MG63 (cell line): ENCODE measurements around the gene CEACAM16. TPM values are rescaled to one million over a fixed set of nuclear protein-coding genes. Genes with fewer than 3 reads are reported as not detected.
A peak's percentile ranks its signal among the peaks of the same experiment; 100 is the strongest.
"Not testable (repeated sequence)": the region's sequence is repeated elsewhere in the genome, so short reads cannot be mapped to it uniquely, and the experiment has no call there.

Experiments
- DNase-seq: peaks from one replicate; pipeline ENCODE4 v3.0.0-alpha.2; 2020
- H3K27me3 ChIP-seq: fragments of 250-450 bp; sonication (Bioruptor Pico); 2 replicates; pipeline ENCODE4 v1.5.1; 2020; ENCODE audit warnings: mild to moderate bottlenecking, moderate library complexity
- H3K36me3 ChIP-seq: fragments of 250-450 bp; sonication (Bioruptor Pico); 2 replicates; pipeline ENCODE4 v1.5.1; 2020; ENCODE audit warnings: mild to moderate bottlenecking, moderate library complexity
- H3K4me3 ChIP-seq: fragments of 250-450 bp; sonication (Bioruptor Pico); 2 replicates; pipeline ENCODE4 v1.5.1; 2020; ENCODE audit warnings: mild to moderate bottlenecking, moderate library complexity
- H3K9me3 ChIP-seq: fragments of 250-450 bp; sonication (Bioruptor Pico); 2 replicates; pipeline ENCODE4 v1.5.1; 2020; ENCODE audit warnings: mild to moderate bottlenecking, moderate library complexity
- total RNA-seq: library from RNA; depleted of rRNA; stranded (reverse); fragments of >200 nt; shearing (Covaris generic); gene quantifications from 2 replicates; pipeline ENCODE4 v1.2.3, GENCODE V29; 2014; ENCODE audit warnings: low replicate concordance; rRNA removed

Gene CEACAM16
- total RNA-seq: 0.92 TPM in 1 of 2 replicates, not detected in the other

- no peaks in the 10 kb centered on the region for H3K36me3 ChIP-seq
- DNase-seq: no peak
- no peak within 1 kb of the TSS for H3K4me3 ChIP-seq
- no peaks in the 10 kb centered on the region for H3K27me3 ChIP-seq
- no peaks in the 10 kb centered on the region for H3K9me3 ChIP-seq
These were observed at the start of gene CEACAM16 for GRCh38 chr19:44698492-44699201. Gene CEACAM16, plus strand, starts transcription at chr19:44699151. Its CDS starts 2,306 bp downstream, at chr19:44701457.

- no peak for DNase-seq
- peaks cover 89% of the 10 kb centered on the region for H3K36me3 ChIP-seq
- no peaks in the 10 kb centered on the region for H3K9me3 ChIP-seq
- H3K27me3 ChIP-seq: no peaks in the 10 kb centered on the region
- no peak overlapping the region for H3K4me3 ChIP-seq
These were observed 49.3 kb upstream of the CEACAM16 start for GRCh38 chr19:44649578-44650145.

GRCh38 chr19:44653343-44653742 lies 45.6 kb upstream of the CEACAM16 start:
- no peak for DNase-seq
- H3K27me3 ChIP-seq: no peaks in the 10 kb centered on the region
- no peak overlapping the region for H3K4me3 ChIP-seq
- H3K36me3 ChIP-seq: peaks cover 99% of the 10 kb centered on the region
- no peaks in the 10 kb centered on the region for H3K9me3 ChIP-seq

GRCh38 chr19:44653977-44654774 lies 44.8 kb upstream of the CEACAM16 start:
- H3K27me3 ChIP-seq: no peaks in the 10 kb centered on the region
- peaks cover 99% of the 10 kb centered on the region for H3K36me3 ChIP-seq
- no peaks in the 10 kb centered on the region for H3K9me3 ChIP-seq
- peak; percentile 43 for DNase-seq
- no peak overlapping the region for H3K4me3 ChIP-seq

GRCh38 chr19:44657211-44657921 lies 41.6 kb upstream of the CEACAM16 start:
- Histone ChIP-seq H3K36me3 (peaks cover 100% of the 10 kb centered on the region), H3K4me3 (no peak overlapping the region), H3K27me3 (no peaks in the 10 kb centered on the region), H3K9me3 (no peaks in the 10 kb centered on the region)
- DNase-seq: peak; percentile 58

GRCh38 chr19:44658069-44658733 lies 40.8 kb upstream of the CEACAM16 start:
- H3K27me3 ChIP-seq: no peaks in the 10 kb centered on the region
- DNase-seq: no peak
- no peak overlapping the region for H3K4me3 ChIP-seq
- no peaks in the 10 kb centered on the region for H3K9me3 ChIP-seq
- peaks cover 100% of the 10 kb centered on the region for H3K36me3 ChIP-seq

GRCh38 chr19:44660081-44660480 lies 38.9 kb upstream of the CEACAM16 start:
- no peaks in the 10 kb centered on the region for H3K9me3 ChIP-seq
- no peaks in the 10 kb centered on the region for H3K27me3 ChIP-seq
- no peak overlapping the region for H3K4me3 ChIP-seq
- no peak for DNase-seq
- peaks cover 92% of the 10 kb centered on the region for H3K36me3 ChIP-seq

- H3K27me3 ChIP-seq: no peaks in the 10 kb centered on the region
- H3K36me3 ChIP-seq: peaks cover 82% of the 10 kb centered on the region
- no peaks in the 10 kb centered on the region for H3K9me3 ChIP-seq
- no peak for DNase-seq
- H3K4me3 ChIP-seq: no peak overlapping the region
These were observed 37.7 kb upstream of the CEACAM16 start for GRCh38 chr19:44661205-44661604.

- no peak overlapping the region for H3K4me3 ChIP-seq
- DNase-seq: no peak
- H3K27me3 ChIP-seq: no peaks in the 10 kb centered on the region
- H3K9me3 ChIP-seq: no peaks in the 10 kb centered on the region
- peaks cover 75% of the 10 kb centered on the region for H3K36me3 ChIP-seq
These were observed 37.0 kb upstream of the CEACAM16 start for GRCh38 chr19:44661904-44662303.

GRCh38 chr19:44662691-44663385 lies 36.1 kb upstream of the CEACAM16 start:
- no peak for DNase-seq
- Histone ChIP-seq H3K4me3 (no peak overlapping the region), H3K9me3 (no peaks in the 10 kb centered on the region), H3K36me3 (peaks cover 65% of the 10 kb centered on the region), H3K27me3 (no peaks in the 10 kb centered on the region)

- DNase-seq: no peak
- Histone ChIP-seq H3K9me3 (no peaks in the 10 kb centered on the region), H3K27me3 (no peaks in the 10 kb centered on the region), H3K4me3 (no peak overlapping the region), H3K36me3 (peaks cover 54% of the 10 kb centered on the region)
These were observed 35.0 kb upstream of the CEACAM16 start for GRCh38 chr19:44663996-44664395.

GRCh38 chr19:44664976-44665375 lies 34.0 kb upstream of the CEACAM16 start:
- no peak overlapping the region for H3K4me3 ChIP-seq
- no peak for DNase-seq
- H3K27me3 ChIP-seq: no peaks in the 10 kb centered on the region
- peaks cover 44% of the 10 kb centered on the region for H3K36me3 ChIP-seq
- H3K9me3 ChIP-seq: no peaks in the 10 kb centered on the region

- H3K9me3 ChIP-seq: no peaks in the 10 kb centered on the region
- no peak overlapping the region for H3K4me3 ChIP-seq
- DNase-seq: no peak
- no peaks in the 10 kb centered on the region for H3K27me3 ChIP-seq
- H3K36me3 ChIP-seq: peaks cover 24% of the 10 kb centered on the region
These were observed 31.9 kb upstream of the CEACAM16 start for GRCh38 chr19:44666852-44667556.

GRCh38 chr19:44668985-44669764 lies 29.8 kb upstream of the CEACAM16 start:
- no peak for DNase-seq
- Histone ChIP-seq H3K4me3 (no peak overlapping the region), H3K9me3 (no peaks in the 10 kb centered on the region), H3K27me3 (no peaks in the 10 kb centered on the region), H3K36me3 (peaks cover 10% of the 10 kb centered on the region)

- not testable (repeated sequence) for H3K9me3 ChIP-seq, H3K36me3 ChIP-seq, H3K4me3 ChIP-seq, DNase-seq, H3K27me3 ChIP-seq
These were observed 28.9 kb upstream of the CEACAM16 start for GRCh38 chr19:44670027-44670426.
